HUDEP-2 (cell line): ENCODE measurements around the gene TH.
"Not testable (repeated sequence)": the region's sequence is repeated elsewhere in the genome, so short reads cannot be mapped to it uniquely, and the experiment has no call there.

ENCODE experiments used
- DNase-seq, 76 experiments: peaks; one replicate each; lab custom pipeline; 2025; ENCODE audit not compliant: unreplicated experiment in 76 of 76; lab: John Stamatoyannopoulos, UW

The TH gene

GRCh38 chr11:2133241-2134021, 38.2 kb downstream of the TH start:
- DNase-seq, result no peak

- DNase-seq, result no peak
Observed at GRCh38 chr11:2132874-2133240, 38.8 kb downstream of the TH start.

- DNase-seq, result no peak
Observed at GRCh38 chr11:2132246-2132645, 39.4 kb downstream of the TH start.

GRCh38 chr11:2131371-2132236, 40.0 kb downstream of the TH start:
- DNase-seq, result no peak

GRCh38 chr11:2130881-2131352, 40.7 kb downstream of the TH start:
- DNase-seq, result no peak

GRCh38 chr11:2129699-2130366, 41.8 kb downstream of the TH start:
- no peak for DNase-seq

GRCh38 chr11:2129308-2129698, 42.3 kb downstream of the TH start:
- no peak for DNase-seq

- no peak for DNase-seq
Observed at GRCh38 chr11:2128511-2129307, 42.9 kb downstream of the TH start.

GRCh38 chr11:2128130-2128510, 43.5 kb downstream of the TH start:
- no peak for DNase-seq

GRCh38 chr11:2127482-2128129, 44.0 kb downstream of the TH start:
- DNase-seq, result no peak

GRCh38 chr11:2126520-2127085, 45.0 kb downstream of the TH start:
- DNase-seq, result no peak

GRCh38 chr11:2124736-2125484, 46.7 kb downstream of the TH start:
- not testable (repeated sequence) for DNase-seq

GRCh38 chr11:2123628-2123960, 48.0 kb downstream of the TH start:
- no peak for DNase-seq

- no peak for DNase-seq
Observed at GRCh38 chr11:2122907-2123627, 48.5 kb downstream of the TH start.

GRCh38 chr11:2122222-2122906, 49.3 kb downstream of the TH start:
- no peak for DNase-seq

GRCh38 chr11:2121227-2122130, 50.1 kb downstream of the TH start:
- DNase-seq, result no peak
